ENCODE measurements around the gene C16orf89. TPM values are rescaled to one million over a fixed set of nuclear protein-coding genes. Genes with fewer than 3 reads are reported as not detected.

Gene C16orf89, protein sequence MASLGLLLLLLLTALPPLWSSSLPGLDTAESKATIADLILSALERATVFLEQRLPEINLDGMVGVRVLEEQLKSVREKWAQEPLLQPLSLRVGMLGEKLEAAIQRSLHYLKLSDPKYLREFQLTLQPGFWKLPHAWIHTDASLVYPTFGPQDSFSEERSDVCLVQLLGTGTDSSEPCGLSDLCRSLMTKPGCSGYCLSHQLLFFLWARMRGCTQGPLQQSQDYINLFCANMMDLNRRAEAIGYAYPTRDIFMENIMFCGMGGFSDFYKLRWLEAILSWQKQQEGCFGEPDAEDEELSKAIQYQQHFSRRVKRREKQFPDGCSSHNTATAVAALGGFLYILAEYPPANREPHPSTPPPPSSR
- total RNA-seq: 0.13 and 0.80 TPM in 2 replicates

DNA sequence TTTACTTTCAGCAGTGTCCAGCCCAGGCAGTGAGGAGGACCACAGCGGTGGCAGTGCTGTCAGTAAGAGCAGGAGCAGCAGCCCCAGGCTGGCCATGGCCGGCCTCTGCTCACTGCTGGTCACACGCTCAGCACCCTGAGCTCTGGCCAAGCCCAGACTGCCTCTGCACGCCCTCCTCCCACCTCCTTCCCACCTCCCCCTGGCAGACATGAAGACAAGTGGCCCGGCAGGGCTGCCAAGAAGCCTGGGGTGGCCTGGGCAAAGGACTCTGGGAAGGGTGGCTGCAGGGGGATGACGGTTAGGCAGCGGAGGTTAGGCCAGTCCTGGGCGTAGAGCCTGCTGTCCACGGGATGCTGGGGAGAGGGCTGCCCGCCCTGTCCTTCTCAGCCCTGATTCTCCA, at the start of gene C16orf89:
Gene C16orf89 (minus strand): TSS at position 144 of the 400 bp plus-strand sequence. CDS start 48 bp downstream, at position 96.

DNA sequence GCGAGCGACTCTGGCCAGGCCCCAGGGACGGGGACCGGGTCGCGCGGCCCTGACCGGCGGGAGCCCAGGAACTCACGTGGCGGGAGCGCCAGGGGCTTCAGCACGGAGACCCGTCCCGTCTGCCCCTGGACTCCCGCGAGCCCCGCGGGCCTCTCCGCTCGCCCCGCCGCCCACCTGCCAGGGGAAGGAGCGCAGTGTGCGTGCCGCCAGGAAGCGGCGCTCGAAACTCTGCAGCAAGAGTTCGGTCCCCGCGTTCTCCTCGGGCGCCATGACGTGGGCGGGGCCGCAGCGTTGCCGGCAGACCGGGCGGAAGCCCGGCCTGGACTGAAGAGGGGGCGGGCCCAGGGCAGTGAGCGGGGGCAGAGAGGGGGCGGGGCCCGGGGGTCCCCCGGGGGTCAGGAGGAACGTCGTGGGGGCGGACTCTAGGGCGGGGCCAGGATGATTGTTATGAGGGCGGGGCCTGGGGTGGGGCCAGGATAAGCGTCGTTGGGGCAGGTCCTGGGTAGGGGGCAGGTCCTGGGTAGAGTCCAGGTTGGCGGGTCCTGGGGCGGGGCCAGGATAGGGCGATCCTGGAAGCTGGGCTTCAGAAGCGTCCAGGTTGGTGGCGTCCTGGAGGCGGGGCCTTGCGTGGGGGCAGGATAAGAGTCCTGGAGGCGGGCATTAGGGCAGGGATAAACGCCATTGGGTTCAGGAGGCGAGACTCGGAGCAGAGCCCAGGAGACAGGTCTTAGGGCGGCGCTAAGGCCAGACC, 31.9 kb upstream of the C16orf89 start, which contains the start of gene EEF2KMT:
Gene EEF2KMT (minus strand): TSS at position 326 of the 751 bp plus-strand sequence. CDS start 56 bp downstream, at position 270.

GRCh38 chr16:5071681-5072333, 6.1 kb upstream of the C16orf89 start, which contains the start of gene ALG1:
ALG1 (plus strand) TSS chr16:5071843; CDS start chr16:5071850, 7 bp downstream.

DNA sequence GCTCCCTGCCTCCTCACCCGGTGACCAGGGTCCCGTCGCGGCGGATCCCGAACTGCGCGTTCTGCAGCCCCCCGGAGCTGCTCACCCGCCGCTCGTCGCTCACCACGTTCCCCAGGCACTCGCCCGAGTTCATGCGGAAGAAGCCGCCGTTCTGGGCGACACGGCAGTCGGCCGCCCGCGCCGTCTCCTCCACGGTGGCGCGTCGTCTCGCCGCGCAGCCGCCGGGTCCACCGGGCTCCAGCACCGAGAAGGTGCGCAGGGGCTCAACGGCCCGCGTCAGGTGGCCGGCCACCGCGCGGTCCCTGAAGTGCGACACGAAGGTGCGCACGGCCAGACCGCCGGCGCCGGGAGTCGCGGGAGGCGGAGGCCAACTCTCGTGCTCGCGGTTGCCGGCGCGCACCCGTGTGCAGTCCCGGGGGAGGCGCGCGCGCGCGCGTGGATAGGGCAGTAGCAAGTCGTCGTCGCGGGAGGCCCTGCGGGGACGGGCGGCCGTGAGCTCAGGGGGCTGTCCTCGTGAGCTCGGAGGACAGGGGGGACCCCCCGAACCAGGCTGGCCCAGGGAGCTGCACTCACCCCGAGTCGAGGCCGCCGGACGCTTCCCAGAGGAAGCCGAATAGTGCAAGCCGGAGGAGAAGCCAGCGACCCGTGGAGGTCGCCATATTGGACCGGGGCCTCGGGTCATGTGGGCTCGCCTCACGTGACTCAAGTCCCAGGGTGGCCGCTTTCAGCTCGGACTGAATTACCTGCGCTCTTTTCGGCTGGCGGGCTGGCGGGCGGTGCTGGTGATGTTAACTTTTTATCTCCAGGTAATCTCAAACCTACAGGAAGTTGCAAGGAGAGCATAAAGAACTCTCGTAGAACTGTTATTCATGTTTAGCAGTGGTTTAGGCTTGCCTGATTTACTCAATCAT, 32.2 kb downstream of the C16orf89 start, which contains the start of gene NAGPA:
Gene NAGPA (minus strand): TSS at position 680 of the 911 bp plus-strand sequence. CDS start 21 bp downstream, at position 659.

Other genes starting within 250 kb of the C16orf89 start
- gene GLYR1, start 218.7 kb downstream of the C16orf89 start, total RNA-seq: 30.6 and 36.9 TPM in 2 replicates
- gene UBN1, start 218.5 kb downstream of the C16orf89 start, total RNA-seq: 16.2 and 22.8 TPM in 2 replicates
- gene PPL, start 128.8 kb downstream of the C16orf89 start, total RNA-seq: 1.3 and 7.2 TPM in 2 replicates
- gene SEC14L5, start 107.6 kb downstream of the C16orf89 start, total RNA-seq: not detected in 2 replicates
- gene NAGPA, start 32.0 kb downstream of the C16orf89 start, total RNA-seq: 12.0 and 25.2 TPM in 2 replicates
- gene ALG1, start 5.9 kb upstream of the C16orf89 start, total RNA-seq: 38.7 and 51.7 TPM in 2 replicates
- 6.1 and 16.2 TPM in 2 replicates for gene EEF2KMT, start 31.8 kb upstream of the C16orf89 start, total RNA-seq